Activated CD8-positive, alpha-beta memory T cell treated with anti-CD3 and anti-CD28 coated beads for 4 hours (primary cell): ENCODE data around the gene TRO.

ENCODE experiments used
- DNase-seq, 2 donors: peaks; one replicate each; pipeline ENCODE4 v3.0.0-alpha.2; 2020; ENCODE audit warnings: low read depth in 2 of 2

Gene TRO

DNA sequence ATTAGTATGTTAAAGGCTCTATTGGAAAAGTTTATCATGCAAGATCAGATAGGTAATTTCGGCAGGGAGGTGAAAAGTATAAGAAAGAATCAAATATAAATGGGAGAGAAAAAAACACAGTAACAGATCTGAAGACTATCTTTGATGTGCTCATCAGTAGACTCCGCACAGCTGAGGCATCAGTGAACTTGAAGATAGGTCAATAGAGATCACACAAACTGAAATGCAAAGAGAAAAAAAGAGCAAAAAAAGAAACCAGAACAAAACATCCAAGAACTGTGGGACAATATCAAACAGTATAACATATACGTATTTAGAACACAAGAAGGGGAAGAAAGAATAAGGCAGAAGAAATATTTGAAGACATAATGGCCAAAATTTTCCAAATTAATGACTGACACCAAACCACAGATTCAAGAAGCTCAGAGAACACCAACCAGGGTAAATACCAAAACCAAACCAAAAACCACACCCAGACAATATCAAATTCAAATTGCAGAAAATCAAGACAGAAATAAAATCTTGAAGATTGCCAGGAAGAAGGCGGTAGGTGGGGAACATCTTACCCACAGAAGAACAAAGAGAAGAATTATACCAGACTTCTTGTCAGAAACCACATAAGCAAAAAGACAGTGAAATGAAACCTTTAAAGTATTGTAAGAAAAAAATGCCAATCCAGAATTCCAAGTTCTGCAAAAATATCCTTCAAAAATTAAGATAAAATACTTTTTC lies 44.3 kb downstream of the TRO start:
- DNase-seq, result no peak

DNA sequence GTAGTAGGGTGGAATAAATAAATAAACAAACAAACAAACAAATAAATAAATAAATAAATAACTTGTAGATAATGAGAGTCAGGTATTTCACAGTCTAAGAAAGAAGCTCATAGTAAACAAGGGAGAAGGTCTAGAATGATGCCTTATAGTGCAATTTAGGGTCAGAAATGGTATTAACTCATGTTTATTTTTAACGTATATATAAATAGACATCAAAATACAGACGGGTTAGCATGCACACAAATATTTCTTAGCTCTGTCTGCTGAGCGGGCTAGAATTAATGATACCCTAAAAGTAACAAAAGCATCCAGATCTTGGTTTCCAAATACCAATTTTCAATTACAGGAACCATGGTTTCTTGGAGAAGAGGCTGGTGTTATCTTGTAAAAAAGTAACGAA lies 56.8 kb downstream of the TRO start:
- no peak for DNase-seq

DNA sequence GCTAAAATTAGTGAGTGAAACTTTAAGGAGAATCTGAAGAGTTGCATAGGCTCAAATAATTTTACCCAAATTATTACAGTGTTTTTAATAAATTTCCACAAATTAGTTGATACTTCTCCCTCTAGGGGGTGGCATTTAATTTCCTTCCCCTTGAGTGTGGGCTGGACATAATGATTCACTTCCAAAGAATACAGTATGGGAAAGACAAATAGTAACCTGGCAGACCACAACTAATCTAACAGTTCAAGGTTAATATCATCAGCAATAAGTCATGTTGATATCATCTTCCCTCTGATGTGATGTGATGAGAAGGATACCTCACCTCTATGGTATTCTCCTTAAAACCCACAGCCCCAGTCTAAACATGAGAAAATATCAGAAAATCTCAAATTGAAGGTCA lies 57.8 kb downstream of the TRO start:
- no peak for DNase-seq

DNA sequence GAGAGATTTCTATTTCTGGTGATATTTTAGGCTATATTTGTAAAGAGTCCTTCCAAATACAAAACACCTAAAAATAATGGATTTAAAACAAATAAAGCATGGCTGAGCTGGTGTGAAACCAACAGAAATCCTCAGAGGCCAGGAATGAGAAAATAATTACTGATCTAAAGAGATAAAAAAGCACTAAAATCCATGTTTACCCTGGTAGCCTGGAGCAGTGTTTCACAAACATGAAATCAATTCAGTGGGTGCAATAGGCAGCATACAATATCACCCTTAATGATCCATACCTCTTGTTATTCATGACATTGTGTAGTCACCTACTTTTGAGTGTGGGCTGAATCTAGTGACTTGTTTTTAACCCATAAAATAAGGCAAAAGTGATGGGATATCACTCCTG lies 58.8 kb downstream of the TRO start:
- no peak for DNase-seq

DNA sequence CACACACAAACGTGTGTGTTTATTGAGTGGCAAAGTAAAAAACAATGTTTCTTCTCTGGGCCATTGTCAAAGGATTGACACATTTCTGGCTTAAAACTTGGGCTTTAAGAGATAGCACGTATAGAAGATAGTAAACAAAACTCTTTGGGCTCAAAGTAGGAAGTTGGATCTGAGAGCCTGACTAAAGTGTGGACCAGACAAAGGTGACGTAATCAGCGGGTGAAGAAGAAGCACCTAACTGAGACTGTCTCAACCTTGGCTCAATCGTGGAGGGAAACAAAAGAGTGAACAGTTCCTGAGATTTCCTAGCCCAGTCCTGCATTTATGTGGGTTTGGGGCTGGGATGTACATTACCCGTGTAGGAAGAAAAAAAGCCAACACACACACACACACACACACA lies 59.7 kb downstream of the TRO start:
- no peak for DNase-seq
